ENCODE results near the gene SMCR8.
"Not testable (repeated sequence)": the region's sequence is repeated elsewhere in the genome, so short reads cannot be mapped to it uniquely, and the experiment has no call there.

Gene SMCR8

GRCh38 chr17:18315961-18316360, 868 bp downstream of the SMCR8 start:
- DNase-seq (ENCODE audit: low read depth): no peak

- DNase-seq (ENCODE audit: low read depth): no peak
These were observed 3.0 kb downstream of the SMCR8 start for GRCh38 chr17:18318117-18318516.

GRCh38 chr17:18318771-18319450, 3.8 kb downstream of the SMCR8 start:
- DNase-seq (ENCODE audit: low read depth): no peak

DNA sequence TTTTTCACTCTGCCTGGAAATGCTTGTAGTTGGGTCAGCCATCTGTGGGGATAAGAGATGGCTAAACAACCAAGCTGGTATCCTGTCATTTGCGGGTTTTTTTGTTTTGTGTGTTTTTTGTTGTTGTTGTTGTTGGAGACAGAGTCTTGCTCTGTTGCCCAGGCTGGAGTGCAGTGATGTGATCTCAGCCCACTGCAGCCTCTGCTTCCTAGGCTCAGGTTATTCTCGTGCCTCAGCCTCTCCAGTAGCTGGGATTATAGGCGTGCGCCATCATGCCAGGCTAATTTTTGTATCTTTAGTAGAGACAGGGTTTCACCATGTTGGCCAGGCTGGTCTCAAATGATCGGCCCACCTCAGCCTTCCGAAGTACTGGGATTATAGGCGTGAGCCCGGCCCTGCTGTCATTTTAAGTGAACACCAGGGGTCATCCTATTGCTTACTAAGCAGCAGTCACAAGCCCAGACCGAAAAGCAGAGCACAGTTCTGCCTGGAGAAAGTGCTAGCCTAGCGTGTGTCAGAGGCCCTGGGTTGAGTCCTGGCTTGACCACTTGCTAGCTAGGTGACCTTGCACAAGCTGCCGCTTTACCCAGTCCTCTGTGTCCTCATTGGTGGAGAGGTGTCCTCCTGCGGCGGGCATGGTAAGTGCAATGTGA, 4.6 kb downstream of the SMCR8 start:
- no peak for DNase-seq (ENCODE audit: low read depth)

- no peak for DNase-seq (ENCODE audit: low read depth)
These were observed 5.2 kb downstream of the SMCR8 start for GRCh38 chr17:18320301-18320700.

- no peak for DNase-seq (ENCODE audit: low read depth)
These were observed 6.2 kb downstream of the SMCR8 start for GRCh38 chr17:18321309-18321708.

- no peak for DNase-seq (ENCODE audit: low read depth)
These were observed 7.4 kb downstream of the SMCR8 start for GRCh38 chr17:18322522-18322921.

- no peak for DNase-seq (ENCODE audit: low read depth)
These were observed 7.9 kb downstream of the SMCR8 start for GRCh38 chr17:18323007-18323406.

- DNase-seq (ENCODE audit: low read depth): no peak
These were observed 8.5 kb downstream of the SMCR8 start for GRCh38 chr17:18323507-18324139.

- DNase-seq (ENCODE audit: low read depth): no peak
These were observed 9.3 kb downstream of the SMCR8 start for GRCh38 chr17:18324140-18325050.

DNA sequence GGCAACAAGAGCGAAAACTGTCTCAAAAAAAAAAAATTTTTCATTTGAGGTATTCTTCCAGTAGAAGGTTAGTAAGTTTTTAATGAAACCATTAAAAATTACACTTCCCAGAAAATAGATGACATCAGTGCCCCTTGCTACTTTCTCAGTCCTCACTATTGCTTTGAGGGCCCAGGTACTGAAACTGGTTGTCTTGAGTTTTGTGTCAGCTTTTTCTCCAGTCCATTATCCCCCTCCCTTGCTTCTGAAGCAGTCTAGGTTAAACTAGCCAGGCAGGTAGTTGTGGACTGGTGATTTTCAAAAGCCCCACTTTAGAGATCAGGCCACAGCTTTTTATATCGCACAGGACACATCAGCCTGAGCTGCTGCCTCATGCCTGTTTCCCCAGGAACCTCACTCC, 10.9 kb downstream of the SMCR8 start:
- DNase-seq (ENCODE audit: low read depth): no peak

DNA sequence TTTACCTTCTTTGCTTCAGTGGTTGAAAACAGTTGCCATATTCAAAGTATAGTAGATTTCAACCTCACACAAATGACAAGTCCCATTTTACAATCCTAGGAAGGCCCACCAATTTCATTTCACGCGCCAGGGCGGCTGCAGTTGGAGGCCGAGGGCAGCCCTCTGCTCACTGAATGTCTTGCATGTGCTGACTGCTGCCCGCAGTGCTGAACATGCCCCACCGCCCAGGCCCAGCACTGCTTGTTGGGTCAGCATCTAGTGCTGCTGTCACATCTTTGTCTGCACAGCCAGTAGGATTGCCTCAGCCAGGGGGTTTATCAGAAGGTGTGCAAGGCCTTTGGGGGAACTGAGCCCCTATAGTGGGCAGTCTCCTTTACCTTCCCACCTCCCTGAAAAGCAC, 11.5 kb downstream of the SMCR8 start:
- DNase-seq (ENCODE audit: low read depth): no peak

DNA sequence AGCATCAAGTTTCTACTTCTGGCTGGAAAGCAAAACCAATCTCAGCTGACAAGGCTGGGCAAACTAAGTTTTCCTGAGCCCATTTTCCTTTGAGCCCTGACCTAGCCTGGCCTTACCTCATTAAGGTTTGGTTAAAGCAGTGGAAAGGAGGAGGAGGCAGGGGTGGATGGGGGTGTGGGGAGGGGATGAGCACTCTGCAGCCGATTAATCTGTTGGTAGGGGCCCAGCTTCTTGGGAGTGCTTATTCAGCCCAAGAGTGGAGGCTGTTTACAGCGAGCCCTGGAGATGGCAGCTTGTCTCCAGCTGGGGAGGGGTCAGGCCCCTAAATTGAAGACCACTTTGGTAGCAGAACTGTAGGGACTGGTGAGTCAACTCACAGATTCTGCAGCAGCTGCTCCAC, 12.0 kb downstream of the SMCR8 start:
- no peak for DNase-seq (ENCODE audit: low read depth)

DNA sequence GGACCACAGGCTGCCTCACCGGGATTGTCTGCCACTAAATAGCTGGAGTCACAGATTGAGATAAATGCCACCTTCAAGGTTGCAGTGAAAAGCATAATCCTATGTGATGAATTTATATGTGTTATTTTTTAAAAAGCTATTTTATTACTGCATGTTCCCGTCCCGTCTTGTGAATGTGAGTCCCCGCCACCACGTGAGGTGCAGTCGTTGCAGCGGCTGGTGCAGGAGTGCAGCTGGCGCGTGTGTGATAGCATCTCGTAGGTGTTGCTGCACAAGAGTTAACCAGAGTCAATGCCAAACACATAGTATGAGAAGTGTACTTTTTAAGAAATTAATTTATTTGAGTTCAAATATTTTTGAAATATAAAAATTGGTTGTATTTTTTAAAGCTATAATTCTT, 12.5 kb downstream of the SMCR8 start:
- no peak for DNase-seq (ENCODE audit: low read depth)

DNA sequence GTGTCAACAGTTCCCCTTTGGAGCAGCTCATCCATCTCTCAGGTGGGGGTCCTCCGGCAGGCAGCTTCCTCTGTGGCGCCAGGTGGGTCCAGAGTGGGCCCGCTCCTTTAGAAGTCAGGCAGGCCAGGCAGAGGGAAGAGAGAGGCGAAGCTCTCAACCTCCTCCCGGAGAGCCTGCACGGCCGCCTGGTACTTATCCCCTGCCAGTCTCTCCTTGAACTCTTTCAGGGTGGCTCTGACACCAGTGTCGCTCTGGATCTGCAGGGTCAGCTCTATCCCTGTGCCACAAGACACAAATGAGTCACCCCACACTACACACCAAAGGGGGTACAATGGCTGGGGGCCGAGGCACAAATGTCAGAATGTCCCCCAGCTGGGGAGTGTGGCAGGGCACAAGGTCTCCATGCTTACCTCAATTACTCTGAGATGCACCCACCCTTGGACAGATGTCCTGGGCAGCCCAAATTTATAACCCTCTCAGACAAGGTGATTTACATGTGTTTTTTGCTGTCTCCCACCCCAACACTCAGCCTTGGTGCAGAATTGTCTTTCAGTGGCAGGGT, 13.6 kb downstream of the SMCR8 start:
- no peak for DNase-seq (ENCODE audit: low read depth)

- no peak for DNase-seq (ENCODE audit: low read depth)
These were observed 16.8 kb downstream of the SMCR8 start for GRCh38 chr17:18331879-18332278.

DNA sequence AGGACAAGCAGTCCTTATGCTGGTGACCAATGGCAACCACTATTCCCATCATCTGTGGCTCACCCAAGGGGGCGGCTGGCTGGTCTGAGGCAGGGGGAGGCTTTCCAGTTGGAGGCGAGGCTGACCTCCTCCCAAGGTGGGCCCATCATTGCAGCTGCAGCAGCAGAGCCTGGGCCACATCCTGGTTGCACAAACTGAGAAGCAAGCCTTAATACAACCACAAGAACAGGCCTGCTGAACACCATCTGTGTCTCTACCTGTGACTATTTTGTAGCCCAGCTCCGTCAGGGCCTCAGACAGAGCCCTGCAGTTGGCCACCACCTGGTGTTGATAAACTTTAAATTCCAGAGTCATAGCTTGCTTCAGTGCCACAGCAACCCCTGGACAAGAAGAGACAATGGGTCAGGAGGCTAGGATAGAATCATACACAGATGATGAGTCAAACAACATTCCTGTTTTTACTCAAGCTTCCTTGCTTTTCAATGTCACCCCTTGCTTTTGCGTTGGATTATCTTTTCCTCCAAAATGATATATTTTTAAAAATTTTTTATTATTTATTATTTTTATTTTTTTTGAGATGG, 17.9 kb downstream of the SMCR8 start:
- no peak for DNase-seq (ENCODE audit: low read depth)

DNA sequence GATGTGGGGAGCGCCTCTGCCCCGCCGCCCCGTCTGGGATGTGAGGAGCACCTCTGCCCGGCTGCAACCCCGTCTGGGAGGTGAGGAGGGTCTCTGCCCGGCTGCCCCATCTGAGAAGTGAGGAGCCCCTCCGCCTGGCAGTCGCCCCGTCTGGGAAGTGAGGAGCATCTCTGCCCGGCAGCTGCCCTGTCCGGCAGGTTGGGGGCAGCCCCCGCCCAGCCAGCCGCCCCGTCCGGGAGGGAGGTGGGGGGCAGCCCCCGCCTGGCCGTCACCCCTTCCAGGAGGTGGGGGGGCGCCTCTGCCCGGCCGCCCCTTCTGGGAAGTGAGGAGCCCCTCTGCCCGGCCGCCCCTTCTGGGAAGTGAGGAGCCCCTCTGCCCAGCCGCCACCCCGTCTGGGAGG, 23.1 kb downstream of the SMCR8 start:
- DNase-seq (ENCODE audit: low read depth): not testable (repeated sequence)

GRCh38 chr17:18339933-18340332, 24.8 kb downstream of the SMCR8 start:
- no peak for DNase-seq (ENCODE audit: low read depth)

GRCh38 chr17:18344021-18344420, 28.9 kb downstream of the SMCR8 start:
- no peak for DNase-seq (ENCODE audit: low read depth)

- no peak for DNase-seq (ENCODE audit: low read depth)
These were observed 38.4 kb downstream of the SMCR8 start for GRCh38 chr17:18353541-18353940.

- DNase-seq (ENCODE audit: low read depth): no peak
These were observed 41.5 kb downstream of the SMCR8 start for GRCh38 chr17:18356624-18357023.

Data from activated gamma-delta T cell treated with anti-CD3 and anti-CD28 coated beads, Interleukin-2, amount 50 U/mL, for 16 hours (primary cell).